BLaER1 (cell line): ENCODE results near the gene UCP3.
"Not testable (repeated sequence)": the region's sequence is repeated elsewhere in the genome, so short reads cannot be mapped to it uniquely, and the experiment has no call there.

Source experiments
- H3K27ac ChIP-seq: shearing (Covaris generic); formaldehyde crosslinking; 2 replicates; pipeline ENCODE4 v1.8.1; 2022
- H3K27me3 ChIP-seq: shearing (Covaris generic); formaldehyde crosslinking; 2 replicates; pipeline ENCODE4 v1.8.1; 2022
- H3K36me3 ChIP-seq: shearing (Covaris generic); formaldehyde crosslinking; 2 replicates; pipeline ENCODE4 v1.8.1; 2022
- H3K4me1 ChIP-seq: shearing (Covaris generic); formaldehyde crosslinking; 2 replicates; pipeline ENCODE4 v1.8.1; 2022
- H3K4me2 ChIP-seq: shearing (Covaris generic); formaldehyde crosslinking; 2 replicates; pipeline ENCODE4 v1.8.1; 2022
- H3K4me3 ChIP-seq: shearing (Covaris generic); formaldehyde crosslinking; 2 replicates; pipeline ENCODE4 v1.8.1; 2022
- H3K9ac ChIP-seq: shearing (Covaris generic); formaldehyde crosslinking; 2 replicates; pipeline ENCODE4 v1.8.1; 2022
- H3K9me3 ChIP-seq: shearing (Covaris generic); formaldehyde crosslinking; 2 replicates; pipeline ENCODE4 v1.8.1; 2022
- H4K20me1 ChIP-seq: shearing (Covaris generic); formaldehyde crosslinking; 2 replicates; pipeline ENCODE4 v1.8.1; 2022
- Cebpa-rat ChIP-seq: shearing (Covaris generic); IDR thresholded peaks from 2 replicates; pipeline ENCODE4 v1.8.1; 2022

The UCP3 gene

GRCh38 chr11:73989156-73989555 lies 19.7 kb downstream of the UCP3 start:
- Histone ChIP-seq H3K27ac (no peak overlapping the region), H3K4me2 (no peak overlapping the region), H3K4me1 (peaks cover 24% of the 10 kb centered on the region), H4K20me1 (no peaks in the 10 kb centered on the region), H3K4me3 (no peak overlapping the region), H3K9ac (no peak overlapping the region), H3K36me3 (no peaks in the 10 kb centered on the region), H3K9me3 (no peaks in the 10 kb centered on the region), H3K27me3 (no peaks in the 10 kb centered on the region)
- no peak for TF ChIP-seq Cebpa-rat

- no peaks in the 10 kb centered on the region for H3K36me3 ChIP-seq
- no peak overlapping the region for H3K4me2 ChIP-seq
- no peak for TF ChIP-seq Cebpa-rat
- no peak overlapping the region for H3K27ac ChIP-seq
- H3K4me3 ChIP-seq, result no peak overlapping the region
- H3K9me3 ChIP-seq, result no peaks in the 10 kb centered on the region
- H3K27me3 ChIP-seq, result no peaks in the 10 kb centered on the region
- H3K9ac ChIP-seq, result no peak overlapping the region
- H3K4me1 ChIP-seq, result peaks cover 33% of the 10 kb centered on the region
- no peaks in the 10 kb centered on the region for H4K20me1 ChIP-seq
These were observed 20.7 kb downstream of the UCP3 start for GRCh38 chr11:73988227-73988626.

DNA sequence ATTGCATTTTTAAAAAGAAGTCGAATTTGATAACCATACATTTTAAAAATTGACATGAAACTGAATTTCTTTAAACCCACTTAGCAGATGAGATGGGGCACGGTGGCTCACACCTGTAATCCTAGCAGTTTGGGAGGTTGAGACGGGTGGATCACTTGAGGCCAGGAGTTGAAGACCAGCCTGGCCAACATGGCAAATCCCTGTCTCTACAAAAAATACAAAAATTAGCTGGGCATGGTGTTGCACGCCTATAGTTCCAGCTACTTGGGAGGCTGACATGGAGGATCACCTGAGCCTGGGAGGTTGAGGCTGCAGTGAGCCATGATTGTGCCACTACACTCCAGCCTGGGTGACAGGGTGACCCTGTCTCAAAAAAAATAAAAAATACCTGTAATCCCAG lies 23.2 kb downstream of the UCP3 start:
- H3K9me3 ChIP-seq, H3K9ac ChIP-seq, H3K27ac ChIP-seq, H3K4me3 ChIP-seq, H3K4me2 ChIP-seq, H3K36me3 ChIP-seq, H3K27me3 ChIP-seq, H4K20me1 ChIP-seq: not testable (repeated sequence)
- peaks cover 29% of the 10 kb centered on the region for H3K4me1 ChIP-seq

GRCh38 chr11:73983741-73984538 lies 24.9 kb downstream of the UCP3 start:
- peak overlapping the region; percentile 75 for H3K4me3 ChIP-seq
- peak overlapping the region; percentile 96 for H3K4me2 ChIP-seq
- peak overlapping the region; percentile 89 for H3K27ac ChIP-seq
- H3K4me1 ChIP-seq, result peaks cover 43% of the 10 kb centered on the region
- H3K9me3 ChIP-seq, result no peaks in the 10 kb centered on the region
- no peaks in the 10 kb centered on the region for H3K27me3 ChIP-seq
- TF ChIP-seq Cebpa-rat, result no peak
- no peaks in the 10 kb centered on the region for H4K20me1 ChIP-seq
- H3K9ac ChIP-seq, result peak overlapping the region; percentile 87
- H3K36me3 ChIP-seq, result peaks cover 17% of the 10 kb centered on the region

GRCh38 chr11:73982990-73983740 lies 25.7 kb downstream of the UCP3 start:
- Histone ChIP-seq H3K9ac (peak overlapping the region; percentile 87), H3K4me2 (peak overlapping the region; percentile 96), H3K4me1 (peaks cover 51% of the 10 kb centered on the region), H3K36me3 (peaks cover 25% of the 10 kb centered on the region), H3K4me3 (peak overlapping the region; percentile 75), H3K27me3 (no peaks in the 10 kb centered on the region), H4K20me1 (no peaks in the 10 kb centered on the region), H3K9me3 (no peaks in the 10 kb centered on the region), H3K27ac (peak overlapping the region; percentile 89)
- TF ChIP-seq Cebpa-rat, result no peak

GRCh38 chr11:73982595-73982989 lies 26.3 kb downstream of the UCP3 start, which contains the start of gene UCP2:
Gene UCP2 (minus strand): TSS chr11:73982843. CDS start chr11:73978378, 4,465 bp downstream.
- Histone ChIP-seq H3K36me3 (peaks cover 31% of the 10 kb centered on the region), H3K4me1 (peaks cover 57% of the 10 kb centered on the region), H3K27ac (peak within 1 kb of the TSS; percentile 89), H3K4me2 (peak within 1 kb of the TSS; percentile 96), H4K20me1 (no peaks in the 10 kb centered on the region), H3K9me3 (no peaks in the 10 kb centered on the region), H3K4me3 (peak within 1 kb of the TSS; percentile 75), H3K9ac (peak within 1 kb of the TSS; percentile 87), H3K27me3 (no peaks in the 10 kb centered on the region)
- TF ChIP-seq Cebpa-rat, result no peak

DNA sequence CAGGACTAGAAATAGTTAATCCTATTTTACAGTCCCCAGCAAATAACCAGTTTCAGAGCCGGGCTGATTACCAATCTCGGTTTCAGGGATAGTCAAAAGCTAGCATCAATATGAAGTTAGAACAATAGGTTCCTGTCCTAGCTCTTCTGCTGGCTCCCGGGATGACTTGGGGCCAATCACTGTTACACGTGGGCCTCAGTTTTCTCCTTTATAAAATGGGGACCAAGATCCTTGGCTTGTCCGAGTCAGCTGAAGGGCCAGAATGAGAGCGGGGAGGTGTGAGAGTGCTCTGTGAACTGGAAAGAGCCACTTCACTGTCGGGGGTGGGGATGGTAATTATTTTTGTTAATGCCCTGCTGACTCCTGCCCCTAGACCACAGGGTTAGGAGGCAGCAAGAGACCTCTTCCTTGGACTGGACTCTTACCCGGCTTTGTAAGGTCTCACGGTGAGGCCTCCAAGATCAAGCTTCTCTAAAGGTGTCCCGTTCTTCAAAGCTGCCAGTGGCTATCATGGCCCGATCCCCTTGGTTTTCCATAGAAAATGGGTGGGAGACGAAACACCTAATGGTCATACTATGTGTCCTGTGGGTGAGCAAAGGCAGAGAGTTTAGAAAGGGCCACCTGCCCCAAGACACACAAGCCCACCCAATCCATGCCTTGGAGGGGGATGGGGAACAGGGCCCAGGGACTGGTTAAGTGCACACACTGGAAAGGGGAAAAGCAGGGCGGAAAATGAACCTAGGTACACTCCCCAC lies 27.7 kb downstream of the UCP3 start:
- Histone ChIP-seq H3K4me1 (peaks cover 59% of the 10 kb centered on the region), H3K4me3 (peak overlapping the region; percentile 75), H3K9ac (peak overlapping the region; percentile 87), H4K20me1 (0 out of 2 replicates have a peak, but pooled peaks cover 8% of the 10 kb centered on the region), H3K27ac (peak overlapping the region; percentile 89), H3K4me2 (peak overlapping the region; percentile 96), H3K9me3 (no peaks in the 10 kb centered on the region), H3K36me3 (peaks cover 44% of the 10 kb centered on the region), H3K27me3 (no peaks in the 10 kb centered on the region)
- TF ChIP-seq Cebpa-rat, result no peak

DNA sequence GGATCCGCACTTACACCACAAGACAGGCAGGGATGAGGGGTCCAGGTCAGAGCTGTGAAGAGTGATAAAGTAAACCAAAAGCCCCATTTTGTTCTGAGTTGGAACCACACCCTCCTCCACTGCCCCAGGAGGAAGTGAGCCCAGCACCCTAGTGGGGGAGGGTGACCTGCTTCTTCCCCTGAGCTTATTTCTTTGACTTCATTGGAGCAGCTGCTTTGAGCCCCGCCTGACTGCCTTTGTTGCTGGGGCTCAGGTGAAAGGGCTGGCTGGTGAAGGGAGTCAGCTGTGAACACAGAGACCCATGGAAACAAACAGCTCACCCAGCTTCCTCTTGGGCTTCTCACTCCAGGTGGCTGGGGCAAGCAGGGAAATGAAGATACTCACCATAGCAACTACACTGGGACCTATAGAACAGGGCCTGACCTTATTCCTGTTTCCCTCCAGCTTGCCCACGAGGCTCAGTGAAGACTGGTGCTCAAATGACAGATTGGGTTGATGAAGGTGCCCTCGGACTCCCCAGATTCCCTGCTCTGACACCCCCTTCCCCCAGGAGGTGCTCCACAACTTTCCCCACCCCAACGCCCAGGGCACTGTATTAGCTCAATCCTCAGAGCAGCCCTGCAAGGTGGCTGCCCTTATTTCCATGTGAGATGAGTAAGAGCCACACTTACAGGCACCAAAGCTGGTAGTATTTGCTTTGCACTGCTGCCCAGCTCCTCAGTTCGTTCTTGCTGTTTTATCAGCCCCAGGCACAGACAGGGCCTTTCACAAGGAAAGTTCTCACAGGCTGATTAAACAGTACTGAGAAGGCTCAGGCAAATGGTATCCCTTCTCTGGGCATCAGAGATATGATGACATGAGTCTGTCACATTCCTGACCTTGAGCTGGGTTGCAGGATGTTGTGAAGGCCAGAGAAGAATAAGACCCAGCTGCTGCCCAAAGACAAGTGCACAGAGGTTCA lies 28.6 kb downstream of the UCP3 start:
- Histone ChIP-seq H3K4me1 (peaks cover 66% of the 10 kb centered on the region), H3K27me3 (no peaks in the 10 kb centered on the region), H3K27ac (peak overlapping the region; percentile 89), H3K36me3 (peaks cover 54% of the 10 kb centered on the region), H3K4me2 (peak overlapping the region; percentile 96), H3K9ac (peak overlapping the region; percentile 87; the same call in 1 of the 2 replicates), H3K9me3 (no peaks in the 10 kb centered on the region), H3K4me3 (peak overlapping the region; percentile 75), H4K20me1 (peaks cover 16% of the 10 kb centered on the region)
- no peak for TF ChIP-seq Cebpa-rat
